HG03521 (cell line): Measurements from ENCODE around the gene AGAP1.

ENCODE experiments used
- ATAC-seq: cut with Tn5 transposase; IDR thresholded peaks from one replicate; pipeline ENCODE4 v1.9.1; 2021; ENCODE audit warnings: mild to moderate bottlenecking, moderate library complexity; ENCODE audit not compliant: unreplicated experiment

Gene AGAP1

GRCh38 chr2:235486729-235487128 is 7.1 kb upstream of the AGAP1 start:
- ATAC-seq: no peak

GRCh38 chr2:235489897-235490296 is 3.9 kb upstream of the AGAP1 start:
- ATAC-seq: no peak

GRCh38 chr2:235492850-235493344 is 946 bp upstream of the AGAP1 start:
- no peak for ATAC-seq

- no peak for ATAC-seq
Observed at GRCh38 chr2:235493402-235493774, 455 bp upstream of the AGAP1 start.

GRCh38 chr2:235494716-235495372 is 1.0 kb downstream of the AGAP1 start:
- ATAC-seq: no peak

GRCh38 chr2:235495373-235496238 is 1.8 kb downstream of the AGAP1 start:
- no peak for ATAC-seq

- no peak for ATAC-seq
Observed at GRCh38 chr2:235496239-235496621, 2.4 kb downstream of the AGAP1 start.

- ATAC-seq: no peak
Observed at GRCh38 chr2:235497096-235497495, 3.3 kb downstream of the AGAP1 start.

- ATAC-seq: no peak
Observed at GRCh38 chr2:235498541-235498940, 4.7 kb downstream of the AGAP1 start.

GRCh38 chr2:235498946-235499812 is 5.3 kb downstream of the AGAP1 start:
- ATAC-seq: no peak

GRCh38 chr2:235500110-235500760 is 6.4 kb downstream of the AGAP1 start:
- ATAC-seq: no peak

GRCh38 chr2:235500761-235501672 is 7.2 kb downstream of the AGAP1 start:
- ATAC-seq: no peak

GRCh38 chr2:235501673-235502031 is 7.8 kb downstream of the AGAP1 start:
- no peak for ATAC-seq

- ATAC-seq: no peak
Observed at GRCh38 chr2:235502336-235502735, 8.5 kb downstream of the AGAP1 start.

GRCh38 chr2:235504441-235505180 is 10.8 kb downstream of the AGAP1 start:
- ATAC-seq: no peak

- no peak for ATAC-seq
Observed at GRCh38 chr2:235505181-235505741, 11.4 kb downstream of the AGAP1 start.

GRCh38 chr2:235506291-235506996 is 12.6 kb downstream of the AGAP1 start:
- no peak for ATAC-seq

GRCh38 chr2:235506997-235507615 is 13.3 kb downstream of the AGAP1 start:
- no peak for ATAC-seq
